Caco-2 (cell line): ENCODE data around the gene ACVR2B. TPM values are rescaled to one million over a fixed set of nuclear protein-coding genes. Genes with fewer than 3 reads are reported as not detected.

Source experiments
- BruUV-seq: library from RNA; stranded (reverse); fragments of 400-500 nt; replicated peaks from 2 replicates; lab custom pipeline; 2021; lab: Mats Ljungman, UMichigan
- CTCF ChIA-PET: fragments of 300-600 bp; sonication (Branson Sonifier 250); formaldehyde crosslinking; loops from one replicate; lab custom pipeline; 2022; ENCODE audit warnings: antibody characterized with exemption; lab: Charles Lee
- POLR2A ChIA-PET: fragments of 300-600 bp; sonication (Branson Sonifier 250); formaldehyde crosslinking; loops from one replicate; lab custom pipeline; 2022; ENCODE audit warnings: antibody characterized with exemption; lab: Charles Lee
- DNase-seq, 2 experiments: peaks; one replicate each; pipeline versions ENCODE4 v3.0.0 to v3.0.0-alpha.2; 2020 to 2022
- H3K27me3 ChIP-seq: replicated peaks from 2 replicates; pipeline ENCODE4 v1.6.0; 2011; ENCODE audit warnings: low read length; ENCODE audit not compliant: control insufficient read depth, insufficient read depth
- H3K36me3 ChIP-seq: 2 replicates; pipeline ENCODE4 v1.5.1; 2011; ENCODE audit warnings: low read length; ENCODE audit not compliant: control insufficient read depth, insufficient read depth
- H3K4me1 ChIP-seq: fragments of 250-450 bp; sonication (Bioruptor Pico); 2 replicates; pipeline ENCODE4 v1.5.1; 2020; ENCODE audit warnings: mild to moderate bottlenecking
- H3K4me3 ChIP-seq: 2 replicates; pipeline ENCODE4 v1.5.1; 2011; ENCODE audit warnings: low read depth, mild to moderate bottlenecking, control low read depth, low read length
- H3K9me3 ChIP-seq: fragments of 250-450 bp; sonication (Bioruptor Pico); 2 replicates; pipeline ENCODE4 v1.5.1; 2020; ENCODE audit warnings: mild to moderate bottlenecking, moderate library complexity
- H3K27ac Mint-ChIP-seq: one replicate; pipeline ENCODE4 v1.8.0; 2022; ENCODE audit warnings: mixed read lengths; ENCODE audit not compliant: unreplicated experiment
- H3K27me3 Mint-ChIP-seq: one replicate; pipeline ENCODE4 v1.8.0; 2022; ENCODE audit warnings: mixed read lengths; ENCODE audit not compliant: insufficient read depth, unreplicated experiment
- H3K36me3 Mint-ChIP-seq: one replicate; pipeline ENCODE4 v1.8.0; 2022; ENCODE audit warnings: mild to moderate bottlenecking, mixed read lengths; ENCODE audit not compliant: insufficient read depth, unreplicated experiment
- H3K4me1 Mint-ChIP-seq: one replicate; pipeline ENCODE4 v1.8.0; 2022; ENCODE audit warnings: low read depth, mixed read lengths; ENCODE audit not compliant: unreplicated experiment
- H3K4me3 Mint-ChIP-seq: one replicate; pipeline ENCODE4 v1.8.0; 2022; ENCODE audit warnings: mild to moderate bottlenecking, moderate library complexity, mixed read lengths; ENCODE audit not compliant: unreplicated experiment
- H3K9me3 Mint-ChIP-seq: one replicate; pipeline ENCODE4 v1.8.0; 2022; ENCODE audit warnings: mixed read lengths; ENCODE audit not compliant: unreplicated experiment
- intact Hi-C: fragments of 100-400 bp; cut with micrococcal nuclease; formaldehyde crosslinking; loops from one replicate; pipeline ENCODE4 v1.10.0; 2022; ENCODE audit not compliant: unreplicated experiment
- total RNA-seq: library from RNA; stranded (reverse); gene quantifications from 2 replicates; pipeline ENCODE4 v1.2.3, GENCODE V29; 2022
- TF ChIP-seq, protein P1 (sequence below), 2 experiments: fragments of 200-600 bp in 1 of 2; IDR thresholded peaks; 1 replicate in 1 of 2; 2 replicates in 1 of 2; pipeline versions ENCODE4 v1.5.1 to v1.8.0; 2011 to 2022; ENCODE audit warnings: antibody characterized with exemption in 1 of 2, control low read depth in 1 of 2, inconsistent platforms in 1 of 2, low read depth in 1 of 2, low read length in 1 of 2, mild to moderate bottlenecking in 1 of 2, moderate library complexity in 1 of 2; ENCODE audit not compliant: insufficient read depth in 1 of 2, severe bottlenecking in 1 of 2, unreplicated experiment in 1 of 2

Gene ACVR2B
- total RNA-seq, 1 experiment from 2014 or later = 21.4 TPM

DNA sequence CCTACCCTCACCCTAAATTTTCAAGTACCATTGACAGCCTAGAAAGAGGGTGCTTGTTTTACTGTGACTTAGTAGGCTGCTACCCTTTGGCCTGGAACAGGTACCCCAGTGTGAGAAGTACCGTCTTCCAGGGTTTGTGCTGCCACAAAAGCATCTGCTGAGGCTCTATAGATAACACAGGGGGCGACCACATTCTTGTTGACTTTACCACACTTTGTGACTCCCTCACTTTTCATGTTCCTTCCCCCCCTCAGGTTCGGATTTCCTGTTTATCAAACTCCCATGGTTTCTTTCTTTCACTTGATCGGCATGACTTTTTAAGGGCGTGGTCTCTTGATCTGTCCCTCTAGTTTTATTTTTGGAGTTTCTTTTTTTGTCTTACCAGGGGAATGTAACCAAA lies 66.0 kb downstream of the ACVR2B start:
- TF ChIP-seq, protein P1, sequence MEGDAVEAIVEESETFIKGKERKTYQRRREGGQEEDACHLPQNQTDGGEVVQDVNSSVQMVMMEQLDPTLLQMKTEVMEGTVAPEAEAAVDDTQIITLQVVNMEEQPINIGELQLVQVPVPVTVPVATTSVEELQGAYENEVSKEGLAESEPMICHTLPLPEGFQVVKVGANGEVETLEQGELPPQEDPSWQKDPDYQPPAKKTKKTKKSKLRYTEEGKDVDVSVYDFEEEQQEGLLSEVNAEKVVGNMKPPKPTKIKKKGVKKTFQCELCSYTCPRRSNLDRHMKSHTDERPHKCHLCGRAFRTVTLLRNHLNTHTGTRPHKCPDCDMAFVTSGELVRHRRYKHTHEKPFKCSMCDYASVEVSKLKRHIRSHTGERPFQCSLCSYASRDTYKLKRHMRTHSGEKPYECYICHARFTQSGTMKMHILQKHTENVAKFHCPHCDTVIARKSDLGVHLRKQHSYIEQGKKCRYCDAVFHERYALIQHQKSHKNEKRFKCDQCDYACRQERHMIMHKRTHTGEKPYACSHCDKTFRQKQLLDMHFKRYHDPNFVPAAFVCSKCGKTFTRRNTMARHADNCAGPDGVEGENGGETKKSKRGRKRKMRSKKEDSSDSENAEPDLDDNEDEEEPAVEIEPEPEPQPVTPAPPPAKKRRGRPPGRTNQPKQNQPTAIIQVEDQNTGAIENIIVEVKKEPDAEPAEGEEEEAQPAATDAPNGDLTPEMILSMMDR (IDR thresholded peaks at IDR 0.05; ENCODE audit: insufficient read depth in 1 of 2, low read depth in 1 of 2, low read length in 1 of 2, severe bottlenecking in 1 of 2, unreplicated experiment in 1 of 2) = no peak
- BruUV-seq = no TSS peak
- Mint-ChIP-seq H3K36me3 (peaks cover 9% of the 10 kb centered on the region), H3K4me3 (no peak overlapping the region), H3K4me1 (no peaks in the 10 kb centered on the region), H3K27me3 (no peaks in the 10 kb centered on the region), H3K9me3 (no peaks in the 10 kb centered on the region), H3K27ac (no peak overlapping the region)
- ChIA-PET CTCF (interaction anchor here (1.3 kb wide), 1 partner anchor 86 kb away, joined by 4 read pairs; no protein-coding TSS in a partner anchor), POLR2A (no interaction called here)
- Histone ChIP-seq H3K4me3 (no peak overlapping the region), H3K4me1 (no peaks in the 10 kb centered on the region), H3K27me3 (no peaks in the 10 kb centered on the region), H3K36me3 (no peaks in the 10 kb centered on the region; the same call in 1 of the 2 replicates), H3K9me3 (no peaks in the 10 kb centered on the region)
- no peak for DNase-seq
- intact Hi-C loops = loop anchor here (5.0 kb wide), 1 partner anchor 323 kb away; no protein-coding TSS in a partner anchor

DNA sequence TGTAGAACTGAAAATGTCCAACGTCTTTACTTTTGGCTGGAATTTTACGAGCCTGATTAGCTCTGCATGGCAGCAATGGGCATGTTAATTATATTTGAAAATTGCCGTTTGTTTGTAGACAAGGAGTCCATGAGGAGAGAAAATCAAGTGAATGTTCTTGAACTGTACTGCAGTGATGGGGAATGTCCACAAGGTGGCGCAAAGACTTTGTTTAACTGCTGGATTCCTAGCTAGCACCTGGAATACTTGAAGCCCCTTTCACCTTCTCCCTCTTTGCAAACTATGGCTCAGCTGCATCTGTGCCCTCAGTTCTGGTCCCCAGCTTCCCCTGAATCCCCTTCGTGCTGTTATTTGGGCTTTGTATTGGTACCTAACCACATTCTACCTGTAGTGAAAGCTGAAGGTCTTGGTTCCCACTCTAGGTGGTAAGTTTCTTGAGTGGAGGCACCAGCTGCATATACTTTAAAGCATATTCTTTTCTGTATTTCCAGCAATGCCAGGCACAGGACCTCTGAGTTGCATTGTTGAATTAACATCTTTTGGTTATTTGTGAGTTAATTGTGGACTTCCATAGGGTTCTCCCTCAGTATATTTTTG lies 67.8 kb downstream of the ACVR2B start:
- Mint-ChIP-seq H3K9me3 (no peaks in the 10 kb centered on the region), H3K4me1 (no peaks in the 10 kb centered on the region), H3K4me3 (no peak overlapping the region), H3K36me3 (peaks cover 11% of the 10 kb centered on the region), H3K27me3 (no peaks in the 10 kb centered on the region), H3K27ac (no peak overlapping the region)
- ChIA-PET POLR2A (no interaction called here), CTCF (interaction anchor here (0.6 to 2.6 kb wide), 15 partner anchors 8 to 1326 kb away, joined by 3 to 50 read pairs (median 4); no protein-coding TSS in a partner anchor)
- H3K36me3 ChIP-seq = no peaks in the 10 kb centered on the region; the same call in 1 of the 2 replicates
- no peaks in the 10 kb centered on the region for H3K9me3 ChIP-seq
- intact Hi-C loops = loop anchor here (1.0 to 5.0 kb wide), 4 partner anchors 130 to 321 kb away; no protein-coding TSS in a partner anchor
- DNase-seq = peak; percentile 61 to 62
- BruUV-seq = no TSS peak
- H3K4me3 ChIP-seq = no peak overlapping the region
- no peaks in the 10 kb centered on the region for H3K27me3 ChIP-seq
- no peaks in the 10 kb centered on the region for H3K4me1 ChIP-seq
- TF ChIP-seq, protein P1 (IDR thresholded peaks at IDR 0.05; ENCODE audit: insufficient read depth in 1 of 2, low read depth in 1 of 2, low read length in 1 of 2, severe bottlenecking in 1 of 2, unreplicated experiment in 1 of 2) = peak; percentile 77 to 87

GRCh38 chr3:38522002-38522401 lies 68.3 kb downstream of the ACVR2B start:
- no peak overlapping the region for H3K27ac Mint-ChIP-seq
- BruUV-seq = no TSS peak

More at GRCh38 chr3:38522002-38522401, 68.3 kb downstream of the ACVR2B start:
- CTCF ChIA-PET = interaction anchor here (0.6 to 2.6 kb wide), 15 partner anchors 9 to 1326 kb away, joined by 3 to 50 read pairs (median 4); no protein-coding TSS in a partner anchor
- TF ChIP-seq, protein P1 (IDR thresholded peaks at IDR 0.05; ENCODE audit: insufficient read depth in 1 of 2, low read depth in 1 of 2, low read length in 1 of 2, severe bottlenecking in 1 of 2, unreplicated experiment in 1 of 2) = no peak
- Mint-ChIP-seq H3K27me3 (no peaks in the 10 kb centered on the region), H3K36me3 (peaks cover 11% of the 10 kb centered on the region), H3K4me3 (no peak overlapping the region), H3K9me3 (no peaks in the 10 kb centered on the region), H3K4me1 (no peaks in the 10 kb centered on the region)
- Histone ChIP-seq H3K36me3 (no peaks in the 10 kb centered on the region; the same call in 1 of the 2 replicates), H3K4me1 (no peaks in the 10 kb centered on the region), H3K9me3 (no peaks in the 10 kb centered on the region), H3K27me3 (no peaks in the 10 kb centered on the region), H3K4me3 (no peak overlapping the region)
- no peak for DNase-seq
- POLR2A ChIA-PET = no interaction called here
- intact Hi-C loops = loop anchor here (5.0 kb wide), 1 partner anchor 320 kb away; no protein-coding TSS in a partner anchor
